Activated CD4-positive, alpha-beta T cell treated with anti-CD3 and anti-CD28 coated beads, Interleukin-2, amount 50 U/mL, for 1 hour (primary cell): ENCODE measurements around the gene NLGN1.

Experiments used
- DNase-seq: peaks from one replicate; pipeline ENCODE4 v3.0.0-alpha.2; 2020

The NLGN1 gene

DNA sequence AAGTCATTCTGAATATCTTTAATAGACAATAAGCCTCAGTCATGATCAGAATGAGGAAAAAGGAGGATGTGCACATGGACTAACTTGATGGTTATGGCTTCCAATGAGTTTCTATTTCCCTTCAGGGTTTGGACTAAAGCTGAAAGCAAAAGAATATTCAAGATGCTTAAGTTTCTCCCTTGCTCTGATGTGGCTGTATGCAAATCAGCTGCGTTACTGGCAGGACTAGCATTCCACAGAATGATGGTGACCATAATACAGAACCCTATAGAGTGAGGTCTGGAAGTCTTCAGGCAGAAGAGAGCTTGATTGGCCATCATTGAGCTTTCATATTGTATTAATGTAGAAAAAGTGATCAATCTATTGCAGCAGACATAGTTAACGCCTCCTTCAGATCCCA is 466.0 kb downstream of the NLGN1 start:
- DNase-seq: no peak

GRCh38 chr3:173865900-173866498 is 468.5 kb downstream of the NLGN1 start:
- DNase-seq: no peak

DNA sequence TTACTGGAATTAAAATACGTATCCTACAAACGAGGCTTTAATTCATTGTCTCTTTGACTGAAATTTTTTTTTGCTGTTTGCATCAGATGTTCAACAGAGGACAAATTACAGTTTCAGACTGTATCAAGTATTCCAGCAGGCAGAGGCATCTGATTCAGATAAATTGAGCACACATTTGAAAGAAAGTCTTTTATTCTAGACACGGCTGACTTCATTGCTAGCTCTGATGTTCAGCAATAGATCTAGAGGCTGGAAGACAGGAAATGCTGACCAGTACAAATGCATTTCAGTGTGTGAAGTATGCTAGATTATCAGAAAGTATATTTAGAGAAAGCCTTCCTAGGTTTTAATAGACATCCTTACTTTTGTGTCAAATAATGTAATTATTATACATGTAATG is 472.2 kb downstream of the NLGN1 start:
- DNase-seq: no peak

GRCh38 chr3:173870976-173871375 is 473.4 kb downstream of the NLGN1 start:
- DNase-seq: no peak

- no peak for DNase-seq
These were observed 478.2 kb downstream of the NLGN1 start for GRCh38 chr3:173875790-173876189.

DNA sequence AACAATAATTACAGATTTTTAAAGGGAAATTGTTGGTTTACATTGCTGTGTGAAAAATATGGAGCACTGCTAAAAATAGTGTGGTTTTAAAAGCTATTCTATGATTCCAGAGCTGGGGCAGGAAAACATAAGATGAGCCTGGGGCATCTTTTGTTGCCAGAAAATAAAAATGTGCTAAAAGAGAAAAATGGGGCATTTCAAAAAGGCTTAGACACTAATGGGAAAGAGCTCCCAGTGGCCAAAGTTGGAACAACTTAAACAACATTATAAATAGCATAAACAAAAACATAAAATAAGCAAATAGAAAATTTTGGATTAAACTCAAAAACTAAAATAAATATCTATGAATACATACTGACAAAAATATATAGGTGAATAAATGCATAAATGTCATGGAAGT is 478.9 kb downstream of the NLGN1 start:
- DNase-seq: no peak

DNA sequence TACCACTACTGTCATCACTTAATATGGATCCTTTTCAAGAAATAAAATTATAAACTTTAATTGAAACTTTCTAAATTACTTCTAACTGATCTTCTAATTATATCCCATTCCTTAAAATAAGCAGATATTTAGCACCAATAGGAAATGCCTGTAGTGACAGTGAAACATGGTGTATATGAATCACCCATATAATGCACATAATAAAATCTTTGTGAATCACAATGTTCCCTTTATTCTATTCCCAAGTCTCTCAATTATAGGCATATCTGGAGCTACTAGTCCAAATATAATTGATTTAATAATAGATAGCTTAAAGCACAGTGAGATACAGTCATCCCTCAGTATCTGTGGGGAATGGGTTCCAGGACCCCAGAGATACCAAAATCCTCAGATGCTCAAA is 490.3 kb downstream of the NLGN1 start:
- no peak for DNase-seq

GRCh38 chr3:173889596-173889995 is 492.1 kb downstream of the NLGN1 start:
- DNase-seq: no peak

- DNase-seq: no peak
These were observed 492.5 kb downstream of the NLGN1 start for GRCh38 chr3:173890091-173890490.

GRCh38 chr3:173891272-173892100 is 493.9 kb downstream of the NLGN1 start:
- no peak for DNase-seq

- no peak for DNase-seq
These were observed 495.0 kb downstream of the NLGN1 start for GRCh38 chr3:173892547-173892946.

DNA sequence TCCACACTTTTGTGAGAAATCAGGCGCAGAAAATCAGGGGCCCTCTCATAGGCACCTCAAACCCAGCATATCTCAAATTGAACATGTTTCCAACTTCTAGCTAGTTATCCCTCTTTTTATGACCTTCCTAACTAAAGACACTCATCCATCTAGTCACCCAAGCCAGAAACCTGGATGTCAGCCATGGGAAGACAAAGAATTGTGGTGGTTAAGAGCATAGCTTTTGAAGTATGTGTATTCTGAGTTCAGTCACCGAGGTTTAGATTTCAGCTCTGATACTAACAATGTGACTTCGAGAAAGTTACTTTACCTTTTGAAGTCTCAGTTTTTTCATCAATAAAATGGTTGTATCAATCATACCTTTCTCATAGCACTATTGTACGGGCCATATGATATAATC is 495.5 kb downstream of the NLGN1 start:
- no peak for DNase-seq

- no peak for DNase-seq
These were observed 496.3 kb downstream of the NLGN1 start for GRCh38 chr3:173893835-173894234.

- DNase-seq: no peak
These were observed 500.1 kb downstream of the NLGN1 start for GRCh38 chr3:173897631-173898030.

DNA sequence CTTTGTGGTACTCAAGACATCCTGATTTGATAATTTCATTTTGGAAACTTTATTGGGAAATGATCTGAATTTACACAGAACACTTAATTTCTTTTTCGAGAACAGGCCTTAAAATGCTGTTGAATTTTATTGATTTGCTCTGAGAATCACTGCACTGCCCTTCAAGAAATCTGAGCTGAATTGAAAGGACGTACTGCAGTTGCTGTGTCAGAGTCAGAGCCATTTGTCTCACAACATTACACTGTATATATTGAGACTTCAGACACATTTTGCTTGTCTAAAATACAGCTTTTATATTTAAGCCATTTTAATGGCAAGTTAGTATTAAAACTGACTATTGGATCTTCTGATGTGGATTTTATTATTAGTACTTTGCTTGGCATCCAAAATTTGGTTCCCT is 504.1 kb downstream of the NLGN1 start:
- DNase-seq: no peak

- DNase-seq: no peak
These were observed 504.9 kb downstream of the NLGN1 start for GRCh38 chr3:173902401-173902800.

- DNase-seq: no peak
These were observed 505.3 kb downstream of the NLGN1 start for GRCh38 chr3:173902871-173903270.

DNA sequence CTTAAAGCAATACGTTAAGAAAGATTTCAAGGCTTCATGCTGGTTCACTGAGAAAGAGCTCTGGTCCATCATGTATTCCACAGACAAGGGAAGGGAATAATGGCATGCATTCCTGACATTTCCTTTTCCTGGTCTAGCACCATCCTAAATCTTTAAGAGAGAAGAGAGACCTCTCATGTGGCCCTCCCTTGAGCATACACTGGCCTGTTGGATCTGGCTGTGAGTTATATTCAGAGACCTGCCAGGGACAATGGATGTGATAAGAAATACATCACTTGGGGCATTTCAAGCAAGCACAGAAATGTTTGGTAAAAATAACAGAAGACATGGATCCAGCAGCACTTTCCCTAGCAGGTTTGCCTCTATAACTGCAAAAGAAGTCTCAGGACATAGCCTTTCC is 507.8 kb downstream of the NLGN1 start:
- no peak for DNase-seq

DNA sequence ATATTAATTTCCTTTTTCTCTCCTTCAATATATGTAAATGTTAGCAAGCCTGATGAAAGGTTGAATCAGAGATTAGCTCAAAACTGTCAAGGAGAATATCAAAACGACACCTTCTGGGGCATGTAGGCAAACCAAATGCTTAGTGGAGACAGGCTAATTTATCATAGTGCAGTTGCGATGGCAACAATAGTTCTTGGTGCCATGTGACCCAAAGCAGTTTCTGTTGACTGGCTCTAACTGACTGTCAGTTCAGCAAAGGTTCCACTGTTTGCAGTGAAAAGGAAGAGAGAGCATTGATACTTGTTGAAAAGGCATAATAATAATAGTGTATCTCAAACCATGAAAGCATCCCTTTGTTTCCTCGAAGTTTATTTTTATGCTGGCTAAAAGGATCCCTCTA is 513.9 kb downstream of the NLGN1 start:
- no peak for DNase-seq

- no peak for DNase-seq
These were observed 514.6 kb downstream of the NLGN1 start for GRCh38 chr3:173912126-173912525.

DNA sequence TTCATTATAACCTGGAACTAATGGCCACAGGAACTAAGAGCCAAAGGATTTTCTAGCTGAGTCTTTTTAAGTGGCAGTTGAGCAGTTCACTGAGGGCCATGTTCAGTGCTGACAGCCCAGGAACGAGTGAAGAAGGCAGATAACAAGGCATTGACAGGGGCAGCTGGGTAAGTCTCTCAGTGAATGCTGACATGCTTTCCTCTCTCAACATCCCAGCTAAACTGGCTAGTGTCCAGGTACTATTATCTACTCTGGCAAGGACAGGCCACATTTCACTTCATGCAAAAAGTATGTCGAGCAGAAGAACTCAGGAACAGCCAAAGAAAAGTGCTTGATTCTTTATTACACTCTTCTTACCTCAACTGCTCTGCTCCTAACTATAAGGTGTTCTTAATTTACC is 515.9 kb downstream of the NLGN1 start:
- no peak for DNase-seq

DNA sequence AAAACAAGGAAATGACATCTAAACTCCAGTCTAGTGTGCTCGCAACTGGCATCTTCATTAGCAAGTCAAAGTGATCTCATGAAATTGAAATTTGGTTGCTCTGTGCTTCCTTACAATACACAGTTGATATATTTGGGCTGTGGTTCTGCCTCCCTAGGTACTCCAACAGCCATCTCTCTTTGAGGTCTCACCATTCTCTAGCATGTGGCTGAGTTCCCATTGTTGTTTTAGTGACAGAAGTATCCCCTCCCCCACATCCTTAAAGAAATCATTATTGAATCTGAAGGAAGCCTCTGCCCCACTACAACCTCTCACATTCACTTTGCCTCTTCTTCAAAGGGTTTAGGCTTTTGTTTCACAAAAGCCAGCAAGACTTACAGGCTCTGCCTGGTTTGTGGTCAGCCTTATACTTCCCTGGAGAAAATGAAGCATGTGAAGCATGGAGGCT is 516.5 kb downstream of the NLGN1 start:
- no peak for DNase-seq

DNA sequence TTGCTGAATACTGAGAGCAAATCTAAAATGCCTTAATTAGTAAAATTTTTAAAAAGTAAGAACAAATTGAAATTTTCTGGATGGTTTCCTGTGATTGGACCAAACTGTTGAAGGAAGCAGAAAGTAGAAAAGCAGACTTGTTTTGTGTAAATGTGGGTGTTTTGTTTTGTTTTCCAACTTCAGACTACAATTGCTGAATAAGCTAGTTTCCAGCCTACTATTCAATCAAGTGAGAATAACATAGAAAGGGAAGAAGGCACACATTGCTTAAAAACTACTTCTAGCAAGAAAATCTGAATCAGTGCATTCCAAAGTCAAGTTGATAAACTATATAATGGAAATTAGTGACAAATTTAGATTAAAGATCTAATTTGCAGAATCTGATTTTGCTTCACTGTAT is 519.3 kb downstream of the NLGN1 start:
- DNase-seq: no peak

GRCh38 chr3:173920386-173920785 is 522.8 kb downstream of the NLGN1 start:
- DNase-seq: no peak

- DNase-seq: no peak
These were observed 524.2 kb downstream of the NLGN1 start for GRCh38 chr3:173921732-173922131.
